GM19351 (cell line): ENCODE data around the gene OGA.

ENCODE experiments used
- ATAC-seq: cut with Tn5 transposase; IDR thresholded peaks from one replicate; pipeline ENCODE4 v1.9.1; 2021; ENCODE audit warnings: mild to moderate bottlenecking, moderate library complexity; ENCODE audit not compliant: unreplicated experiment

The OGA gene

DNA sequence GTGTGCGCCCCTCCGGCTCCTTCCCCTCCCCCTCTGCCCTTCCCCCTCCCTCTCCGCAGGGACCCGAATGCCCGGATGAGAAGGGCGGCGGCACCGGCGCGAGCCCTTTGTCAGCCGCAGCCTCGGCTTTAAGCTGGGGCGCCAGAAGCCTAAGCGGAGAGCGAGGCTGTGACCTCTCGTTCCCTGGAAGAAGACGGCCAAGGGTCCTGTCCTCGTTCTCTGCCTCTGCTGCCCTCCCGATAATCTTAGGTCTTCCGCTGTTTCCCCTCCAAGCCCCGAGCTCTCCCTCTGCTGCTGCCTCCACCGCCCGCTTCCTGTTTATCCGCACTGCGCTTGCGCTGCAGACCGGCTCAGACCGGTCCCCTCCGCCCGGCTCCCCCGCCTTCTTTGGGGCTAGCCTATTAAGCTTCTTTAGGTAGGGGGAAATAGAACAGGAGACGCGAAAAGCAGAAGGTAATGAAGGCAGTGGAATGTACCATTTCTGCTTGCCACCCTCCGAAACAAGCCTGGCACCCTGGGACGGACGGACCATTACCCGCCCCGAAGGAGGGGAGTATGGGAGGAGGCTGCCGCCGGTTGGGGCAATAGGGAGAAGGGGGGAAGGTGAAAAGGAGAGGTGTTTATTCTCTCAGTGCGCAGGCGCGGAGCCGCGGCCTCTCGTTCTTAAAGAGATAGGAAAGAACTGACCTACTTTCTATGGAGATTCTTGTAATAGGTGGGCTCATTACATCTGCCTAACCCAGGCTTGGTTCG is at the start of gene OGA:
Gene OGA (minus strand): TSS at position 326 of the 753 bp plus-strand sequence. CDS start 422 bp downstream, outside the sequence.
- ATAC-seq, result peak; percentile 81

DNA sequence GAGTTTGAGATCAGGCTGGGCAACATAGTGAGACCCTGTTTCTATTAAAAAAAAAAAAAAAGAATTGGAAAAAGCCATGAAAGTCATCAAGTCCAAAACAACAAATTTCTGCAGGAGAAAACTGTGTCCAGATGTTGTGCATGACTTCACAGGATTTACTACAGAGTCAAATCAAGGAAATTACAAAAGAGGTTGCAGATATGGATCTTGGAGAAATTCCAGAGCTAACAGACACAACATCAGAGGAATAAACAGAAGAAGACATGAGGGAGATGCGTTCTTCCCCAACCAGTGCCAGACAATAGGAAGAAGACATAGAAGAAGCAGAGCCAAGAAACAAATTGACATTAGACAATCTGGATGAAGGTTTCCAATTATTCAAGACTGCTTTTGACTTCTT is 49.7 kb upstream of the OGA start:
- no peak for ATAC-seq

DNA sequence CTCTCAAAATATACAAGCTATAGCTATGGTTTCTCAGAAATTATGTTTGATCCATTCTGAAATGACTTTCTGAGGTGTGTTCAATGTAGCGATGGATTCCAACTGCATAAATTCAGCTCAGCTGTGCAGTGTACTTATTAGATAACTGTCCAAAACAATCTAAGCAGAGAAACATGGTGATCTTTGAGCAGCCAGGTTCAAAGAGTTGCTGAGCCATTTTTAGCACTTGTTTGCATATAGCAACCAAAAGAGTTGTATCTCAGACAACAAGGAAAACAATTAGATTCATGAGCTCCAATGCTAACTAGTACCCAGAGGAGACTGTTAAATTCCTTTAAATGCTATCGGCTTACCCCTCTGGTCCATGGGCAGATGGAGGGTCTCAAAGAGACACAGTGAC is 41.3 kb upstream of the OGA start:
- ATAC-seq, result no peak

DNA sequence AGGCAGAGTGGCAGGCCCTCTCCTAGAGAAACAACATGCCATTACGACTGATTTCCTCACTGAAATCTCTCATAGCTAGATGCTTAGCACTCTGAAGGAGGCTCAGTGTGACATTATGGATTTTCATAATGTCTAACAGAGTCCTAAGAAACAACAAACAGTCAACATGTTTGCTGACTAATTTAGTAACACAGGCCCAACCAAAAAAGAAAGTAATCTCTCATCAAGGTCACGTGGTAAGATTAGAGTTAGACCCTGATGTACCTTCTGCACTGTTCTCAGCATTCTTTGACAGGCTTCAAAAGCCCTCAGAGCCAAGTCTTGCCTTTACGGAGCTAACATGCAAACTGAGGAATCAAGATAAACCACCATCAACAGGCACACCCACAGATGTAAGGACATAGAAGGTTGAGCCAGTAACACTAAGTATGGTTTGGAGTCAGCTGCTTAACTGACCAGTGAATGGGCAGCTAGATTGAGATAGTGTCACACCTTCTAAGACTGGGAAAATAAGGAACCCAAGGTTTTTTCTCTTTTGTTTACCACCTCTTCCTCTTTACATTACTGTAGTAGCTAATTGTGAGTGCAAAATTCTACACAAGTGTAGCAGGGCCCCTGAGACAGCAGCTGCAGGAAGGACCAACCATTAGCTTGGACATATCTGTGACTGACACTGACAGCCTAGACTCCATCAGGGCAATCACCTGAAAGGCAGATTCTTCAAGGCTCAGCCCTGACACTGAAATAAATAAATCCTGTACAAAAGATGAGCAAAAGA is 40.7 kb upstream of the OGA start:
- ATAC-seq, result peak; percentile 69

DNA sequence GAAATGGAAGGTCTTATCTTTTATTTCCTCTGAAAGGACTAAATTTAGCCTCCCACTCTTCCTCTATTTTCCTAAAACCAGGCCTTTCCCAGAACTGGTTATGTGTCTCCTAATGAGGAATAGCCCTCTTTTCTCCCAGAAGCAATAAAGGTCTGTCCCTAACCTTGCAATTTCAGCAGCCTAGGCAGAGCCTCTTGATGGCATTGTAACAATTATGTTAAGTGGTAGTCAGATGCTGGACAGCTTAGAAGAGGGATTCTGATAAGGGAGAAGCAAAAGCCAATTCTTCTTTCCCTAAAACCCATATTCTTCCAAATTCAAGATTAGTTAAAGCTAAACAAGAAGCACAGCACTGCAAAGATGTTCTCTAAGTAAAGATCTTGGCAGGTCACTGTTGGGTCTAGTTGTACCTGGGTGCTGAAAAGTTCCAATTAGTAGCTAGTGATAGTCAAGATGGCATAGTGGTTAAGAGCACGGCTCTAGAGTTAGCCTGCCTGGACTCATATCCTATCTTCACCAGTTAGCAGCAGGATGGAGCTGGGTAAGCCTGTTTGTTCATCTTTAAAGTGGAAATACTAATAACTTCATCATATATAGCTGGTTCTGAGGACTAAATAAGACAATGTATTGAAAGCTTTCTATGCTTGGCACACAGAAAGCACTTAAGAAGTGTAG is 39.7 kb upstream of the OGA start:
- no peak for ATAC-seq

DNA sequence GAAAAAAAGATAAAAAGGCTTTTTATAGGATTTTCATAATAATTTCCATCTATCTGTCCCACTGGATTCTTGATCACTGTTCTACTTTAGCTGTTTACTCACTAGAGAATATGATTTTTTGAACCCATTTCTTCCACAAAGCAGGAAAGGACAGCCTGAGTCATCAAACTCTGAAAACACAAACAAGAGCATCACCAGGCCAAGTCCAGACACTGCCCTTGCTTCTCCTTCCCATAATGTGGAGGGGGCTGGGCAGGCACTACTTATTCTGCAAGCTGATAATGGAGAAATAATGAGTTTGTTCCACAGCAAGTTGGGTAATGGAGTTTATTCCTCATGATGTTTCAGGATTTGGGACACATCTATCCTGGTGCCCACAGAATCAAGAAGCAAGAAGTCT is 38.4 kb upstream of the OGA start:
- no peak for ATAC-seq

DNA sequence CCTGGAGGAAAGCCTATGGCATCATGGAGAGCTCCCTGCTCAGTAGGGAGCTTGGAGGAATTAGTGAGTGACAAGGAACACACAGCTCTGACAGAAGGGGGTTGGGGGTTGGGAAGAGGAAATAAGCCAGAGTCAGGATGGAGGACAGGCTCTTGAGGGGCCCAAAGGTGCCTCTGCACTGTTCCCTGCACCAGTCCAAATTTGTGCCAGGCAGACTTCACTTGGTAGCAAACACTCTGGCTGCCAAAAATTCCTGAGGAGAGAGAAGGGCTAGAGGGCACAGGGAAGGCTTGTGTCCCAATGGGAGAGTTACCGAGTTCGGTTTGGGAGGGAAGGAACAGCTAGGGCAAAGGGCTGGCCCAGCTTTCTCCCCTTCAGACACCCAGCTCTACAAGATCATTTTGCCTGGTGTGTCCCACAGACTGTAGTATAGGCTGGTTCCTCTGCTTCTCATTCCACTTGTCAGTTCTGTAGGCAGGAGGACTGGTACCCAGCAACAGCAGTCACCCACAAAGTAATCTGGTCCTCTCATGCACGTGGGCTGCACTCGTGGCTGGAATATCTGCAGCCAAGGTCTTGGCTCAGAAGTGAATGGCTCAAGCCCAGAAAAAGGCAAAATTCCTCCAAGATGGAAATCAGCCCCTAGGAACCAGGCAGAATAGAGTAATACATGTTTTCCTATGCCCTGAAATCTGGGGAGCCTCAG is 33.3 kb upstream of the OGA start:
- ATAC-seq, result no peak

DNA sequence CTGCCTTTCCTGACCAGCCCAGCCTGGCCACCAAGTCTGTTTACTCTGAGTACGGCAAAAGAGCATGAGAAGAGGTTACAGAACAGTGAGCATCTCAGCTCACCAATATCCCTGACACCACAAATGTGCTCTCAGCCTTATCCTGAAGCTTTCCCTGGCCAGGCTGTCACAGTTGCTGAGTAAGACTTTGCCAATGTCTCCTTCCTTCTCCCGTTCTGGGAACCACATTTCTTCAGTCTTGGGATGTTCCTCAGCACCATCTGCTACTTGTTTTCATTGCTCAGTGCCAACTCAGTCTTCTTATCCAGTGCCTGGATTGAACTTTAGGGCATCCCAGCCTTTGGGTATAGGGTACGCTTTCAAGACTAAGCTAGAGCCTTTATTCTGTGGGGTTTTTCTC is 32.5 kb upstream of the OGA start:
- no peak for ATAC-seq

DNA sequence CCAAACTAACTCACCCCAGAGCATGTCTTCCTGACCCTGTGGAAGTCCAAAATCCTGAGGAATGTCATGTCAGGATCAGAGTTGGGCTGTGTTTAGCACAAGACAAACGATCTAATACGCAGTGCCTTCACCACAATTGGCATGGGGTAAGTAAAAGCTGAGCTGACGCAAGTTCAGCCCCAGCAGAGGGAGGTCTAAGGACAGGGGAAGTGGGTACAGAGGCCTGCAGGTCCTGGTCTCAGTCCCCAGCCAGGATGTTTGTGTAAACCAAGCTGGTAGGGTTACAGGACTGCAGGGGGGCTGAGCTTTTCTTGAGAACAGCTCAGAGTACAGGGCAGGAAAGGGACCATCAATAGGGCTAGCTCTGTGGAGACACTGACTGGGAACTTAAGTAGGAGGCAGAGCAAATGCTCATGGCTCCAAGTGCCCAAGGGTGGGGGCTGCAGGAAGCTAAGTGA is 30.7 kb upstream of the OGA start:
- no peak for ATAC-seq

DNA sequence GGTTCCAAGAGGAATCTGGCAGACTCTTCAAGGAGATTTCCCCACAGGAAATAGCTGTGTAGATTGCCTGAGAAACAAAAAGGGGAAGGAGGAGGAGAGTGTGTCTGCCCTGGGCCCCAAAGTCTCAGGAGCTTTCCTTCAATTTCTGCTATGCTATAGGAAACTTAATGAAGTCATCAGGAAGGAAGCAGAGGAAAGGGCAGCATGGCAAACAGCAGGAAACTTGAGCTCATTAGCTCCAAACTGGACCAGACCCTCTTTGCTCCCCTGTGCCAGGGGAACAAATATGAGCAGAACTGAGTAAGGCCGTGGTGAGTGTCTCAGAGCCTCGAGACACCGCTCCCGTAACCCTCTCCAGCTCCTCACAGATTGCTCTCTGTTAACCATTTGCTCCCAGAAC is 30.2 kb upstream of the OGA start:
- ATAC-seq, result no peak

DNA sequence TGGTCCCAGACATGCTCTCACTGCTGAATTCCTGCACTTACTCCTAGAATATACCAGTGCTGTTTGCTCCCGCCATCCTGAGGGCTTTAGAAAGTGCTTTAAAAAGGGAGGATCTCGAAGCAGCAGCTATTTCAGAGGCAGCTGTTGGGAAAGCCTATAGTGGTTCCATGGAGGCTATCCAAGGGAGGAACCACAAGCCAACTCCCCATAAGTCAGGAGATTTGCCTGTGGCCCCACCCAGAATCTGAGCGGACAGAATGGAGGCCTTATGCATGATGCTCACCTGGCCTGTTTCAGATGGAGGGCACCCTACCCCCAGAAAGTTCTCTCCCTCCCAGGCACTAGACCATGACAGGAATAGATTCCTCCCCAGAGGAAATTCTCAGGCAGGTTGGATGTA is 27.6 kb upstream of the OGA start:
- ATAC-seq, result no peak

DNA sequence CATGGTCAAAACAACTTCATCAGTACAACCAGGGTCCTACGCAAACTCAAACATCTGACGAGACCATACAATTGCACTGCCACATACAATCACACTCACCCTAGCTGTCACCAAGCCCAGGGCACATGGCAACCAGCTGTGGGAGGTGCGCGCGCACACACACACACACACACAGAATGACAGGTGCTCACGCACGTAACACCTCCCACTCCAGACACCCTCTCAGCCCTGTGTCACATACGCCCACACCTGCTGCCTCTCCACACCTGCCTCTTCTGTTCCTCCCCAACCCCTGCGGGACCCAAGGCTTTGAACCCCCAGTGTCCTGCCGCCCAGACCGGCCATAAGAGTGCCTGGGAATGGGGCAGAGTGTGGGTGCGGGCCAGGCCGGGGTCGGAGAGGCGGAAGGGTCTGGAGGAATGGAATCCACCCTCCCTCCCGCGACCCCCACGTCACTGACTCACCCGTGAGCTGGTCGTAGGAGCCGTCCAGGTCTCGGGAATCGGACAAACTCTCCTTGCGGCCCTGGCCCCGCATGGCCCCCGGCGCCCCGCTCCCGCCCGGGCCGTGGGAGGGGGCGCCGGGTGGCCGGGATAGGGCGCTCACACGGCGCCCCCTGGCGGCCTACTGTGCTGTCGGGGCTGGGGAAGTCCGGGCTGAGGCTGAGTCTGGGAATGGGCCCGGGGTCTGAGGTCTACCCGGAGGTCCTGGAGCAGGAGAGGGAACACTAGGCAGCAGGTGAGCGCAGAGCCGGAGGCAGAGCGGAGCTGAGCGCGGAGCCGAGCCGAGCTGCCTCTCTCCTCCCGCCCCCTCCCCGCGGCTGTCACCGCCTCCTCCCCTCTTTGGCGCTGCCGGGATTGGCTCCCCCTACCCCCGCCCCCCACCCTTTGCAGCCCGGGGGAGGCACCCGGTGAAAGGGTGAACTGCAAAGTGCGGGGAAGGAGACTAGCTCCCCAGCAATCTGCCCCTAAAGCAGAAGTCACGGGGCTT is 25.1 kb upstream of the OGA start, which contains the start of gene KCNIP2:
Gene KCNIP2 (minus strand): TSS at position 769 of the 990 bp plus-strand sequence. CDS start 232 bp downstream, at position 537.
- no peak for ATAC-seq

DNA sequence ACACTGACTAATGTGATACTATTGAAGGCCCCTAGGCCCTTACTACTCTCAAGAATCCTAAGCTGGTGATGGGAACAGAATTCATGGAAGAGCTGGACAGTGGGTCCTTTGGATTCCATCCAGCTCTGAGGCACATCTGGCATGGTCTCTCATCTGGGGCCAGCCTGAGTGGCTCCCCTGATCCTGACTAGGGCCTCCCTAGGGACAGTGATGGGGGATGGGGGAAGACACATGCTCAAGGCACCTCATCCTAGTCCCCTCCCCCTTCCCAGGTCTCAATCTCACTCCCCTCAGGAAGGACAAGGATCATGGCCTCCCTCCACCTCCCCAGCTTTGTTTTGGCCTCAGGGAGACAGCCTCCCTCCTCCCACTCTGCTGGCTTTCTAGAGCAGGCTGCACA is 23.6 kb upstream of the OGA start:
- ATAC-seq, result no peak

DNA sequence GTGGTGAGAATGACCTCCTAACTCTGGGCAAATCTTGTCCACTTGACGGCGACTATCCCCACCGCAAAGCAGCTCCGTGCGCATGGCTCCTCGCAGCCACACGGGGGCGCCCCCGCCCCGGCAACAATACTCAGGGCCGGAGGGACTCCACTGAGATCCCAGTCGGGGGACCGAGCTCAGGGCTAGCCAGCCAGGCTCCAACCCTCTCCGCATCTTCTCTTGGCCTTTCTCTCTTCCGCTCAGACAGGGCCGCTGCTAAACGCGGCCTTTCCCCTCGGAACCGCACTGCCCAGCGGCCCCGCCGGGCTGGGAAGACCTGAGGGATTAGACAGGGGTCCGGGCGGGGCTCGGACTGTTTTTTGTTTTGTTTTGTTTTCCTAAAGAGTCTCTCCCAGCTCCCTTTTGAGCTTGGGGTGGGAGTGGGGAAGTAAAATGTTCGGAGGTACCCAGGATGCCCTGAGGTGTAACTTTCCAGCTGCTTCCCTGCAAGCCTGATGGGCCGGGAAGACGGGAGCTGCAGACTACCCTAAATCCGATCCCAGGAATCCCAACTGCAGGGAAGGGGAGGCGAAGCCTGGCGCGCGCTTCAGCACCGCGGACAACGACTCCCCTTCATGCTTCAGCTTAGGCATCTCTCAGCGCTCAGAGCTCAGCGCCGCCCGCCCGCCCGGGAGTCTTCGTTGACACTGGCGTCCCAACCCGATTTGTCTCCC is 22.7 kb upstream of the OGA start:
- ATAC-seq, result peak; percentile 67

DNA sequence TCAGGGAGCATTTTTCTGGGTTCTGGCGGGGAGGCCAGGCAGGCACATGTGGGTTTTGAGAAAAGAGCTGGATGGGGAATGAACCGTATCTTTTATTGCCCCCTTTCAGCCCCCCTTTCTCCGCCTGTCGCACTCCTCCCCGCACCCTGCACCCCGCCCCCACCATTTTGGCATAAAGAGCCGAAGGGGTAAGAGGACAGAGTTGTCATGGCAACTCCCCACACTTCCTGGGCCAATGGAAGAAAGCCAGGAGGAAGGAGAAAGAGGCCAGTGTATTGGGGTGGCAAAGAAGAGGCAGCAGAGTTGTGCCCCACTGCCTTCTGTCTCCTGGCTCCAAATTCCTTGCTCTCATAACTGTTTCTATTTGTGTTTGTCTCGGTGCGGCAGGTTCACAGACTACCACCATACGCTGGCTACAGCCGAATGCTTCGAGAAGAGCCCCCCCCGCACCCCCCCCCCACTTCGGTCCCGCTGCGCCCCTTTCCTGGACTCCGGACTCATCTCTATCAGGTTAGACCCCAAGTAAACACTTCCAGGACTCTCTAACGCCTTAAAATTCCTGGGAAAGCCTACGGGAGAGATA is 21.9 kb upstream of the OGA start:
- ATAC-seq, result no peak

DNA sequence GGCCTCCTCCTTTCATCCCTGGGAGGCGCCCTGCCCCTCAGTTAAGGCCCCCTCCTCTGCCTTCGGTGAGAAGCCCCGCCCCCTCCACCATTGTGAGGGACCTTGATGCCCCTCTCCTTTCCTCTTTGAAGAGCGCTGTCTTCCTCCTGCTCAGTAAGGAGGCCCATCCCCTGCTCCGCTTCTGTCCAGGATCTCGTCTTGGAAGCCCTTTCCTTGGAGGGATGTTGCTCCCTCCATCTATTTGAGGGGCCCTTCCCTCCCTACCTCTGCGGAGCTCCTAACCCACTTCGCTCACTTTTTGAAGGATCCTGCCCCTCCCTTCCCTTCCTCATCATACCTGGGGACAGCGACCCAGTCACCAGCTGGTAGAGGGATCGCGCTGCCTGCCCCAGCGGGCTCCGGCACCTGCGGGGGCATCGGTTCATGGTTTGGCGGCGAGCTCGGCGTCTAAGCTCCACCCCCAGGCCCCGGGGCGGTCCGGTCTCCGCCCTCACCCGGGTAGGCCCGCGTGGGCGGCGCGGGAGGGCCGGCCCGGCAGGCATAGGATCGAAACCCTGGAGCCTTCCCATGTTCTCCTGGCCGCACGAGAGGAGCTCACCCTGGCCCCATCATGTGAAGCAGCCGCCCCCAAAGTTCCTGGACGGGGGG is 21.3 kb upstream of the OGA start:
- ATAC-seq, result no peak

DNA sequence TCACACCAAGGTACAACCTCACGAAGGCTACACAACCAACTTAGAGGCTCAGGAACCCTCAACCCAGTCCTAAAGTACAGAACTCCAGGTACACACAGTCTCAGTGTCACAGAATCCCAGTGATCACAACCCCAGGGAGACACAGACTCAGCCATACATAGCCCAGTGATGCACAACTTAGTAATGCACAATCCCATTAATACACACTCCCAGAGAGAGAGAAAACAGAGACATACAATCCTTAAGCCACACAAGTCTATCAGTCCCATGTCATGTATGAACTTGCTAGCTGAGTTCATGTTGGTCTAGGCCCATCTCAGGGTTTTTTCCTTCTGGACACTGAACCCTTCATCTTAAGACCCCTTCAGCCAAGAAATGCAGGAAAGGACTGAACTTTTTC is 20.8 kb upstream of the OGA start:
- ATAC-seq, result no peak

DNA sequence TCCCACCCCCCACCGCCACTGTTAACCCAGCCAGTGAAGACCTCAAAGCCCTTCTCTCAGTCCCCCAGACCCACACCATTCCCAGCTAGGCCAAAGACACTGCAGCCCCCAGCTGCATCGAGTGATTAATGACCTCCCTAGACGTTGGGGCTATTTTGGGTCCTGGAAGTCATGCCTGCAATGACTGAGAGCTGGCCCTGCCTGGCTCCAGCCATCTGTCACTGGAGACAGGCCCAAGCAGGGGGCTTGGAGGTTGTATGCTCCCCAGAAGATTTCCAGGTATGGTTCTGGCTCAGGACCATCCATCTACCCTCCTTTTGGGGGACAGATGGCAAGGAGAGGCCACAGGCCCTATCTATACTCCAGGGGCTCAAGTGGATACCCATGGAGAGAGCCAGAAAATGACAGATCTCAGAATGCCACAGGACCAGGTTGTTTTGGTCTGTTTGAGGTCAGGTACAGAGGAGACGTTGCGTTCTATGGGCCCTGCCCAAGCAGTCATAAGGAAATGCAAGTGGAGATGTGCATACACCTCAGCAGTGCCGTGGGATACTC is 20.2 kb upstream of the OGA start:
- no peak for ATAC-seq
